ENCODE results near the gene FNIP1. TPM values are rescaled to one million over a fixed set of nuclear protein-coding genes. Genes with fewer than 3 reads are reported as not detected.
"Not testable (repeated sequence)": the region's sequence is repeated elsewhere in the genome, so short reads cannot be mapped to it uniquely, and the experiment has no call there.

FNIP1 gene
- total and polyA plus RNA-seq, 2 experiments from 2014 or later = 10.3 to 25.8 TPM

- in situ Hi-C loops (cut with MboI) = no loop called here
- no peak overlapping the region for H3K9ac ChIP-seq
- H3F3A ChIP-seq (ENCODE audit: insufficient read depth) = no peaks in the 10 kb centered on the region
- peaks cover 99% of the 10 kb centered on the region for H3K79me2 ChIP-seq (ENCODE audit: insufficient read depth)
- peaks cover 30% of the 10 kb centered on the region for H3K36me3 ChIP-seq (ENCODE audit: low read depth)
- no peaks in the 10 kb centered on the region for H3K27me3 ChIP-seq (replicated peaks; ENCODE audit: insufficient read depth)
- WGBS, 2 experiments (ENCODE audit: low coverage in 1 of 2, low lambda C conversion rate in 2 of 2, missing lambda C conversion rate in 2 of 2) = 96 to 100% methylated on average over 3 of the region's 3 CpGs
- TF ChIP-seq EZH2 (IDR thresholded peaks at IDR 0.05; ENCODE audit: insufficient read depth, poor library complexity, severe bottlenecking) = no peak
- TF ChIP-seq EZH2phosphoT487 (IDR thresholded peaks at IDR 0.05; ENCODE audit: insufficient read depth, low read depth) = no peak
- no peak for DNase-seq
- H3K9me3 ChIP-seq (ENCODE audit: low read depth) = no peaks in the 10 kb centered on the region
- H2AFZ ChIP-seq = no peak overlapping the region
- peaks cover 22% of the 10 kb centered on the region for H3K4me1 ChIP-seq (ENCODE audit: insufficient read depth)
- H3K4me2 ChIP-seq (ENCODE audit: unreplicated experiment) = no peak overlapping the region
- no peak overlapping the region for H3K27ac ChIP-seq
- no peak overlapping the region for H3K4me3 ChIP-seq
- no peaks in the 10 kb centered on the region for H4K20me1 ChIP-seq (ENCODE audit: insufficient read depth)
- H3K9me2 ChIP-seq (ENCODE audit: insufficient read depth) = no peaks in the 10 kb centered on the region
Measured at GRCh38 chr5:131745155-131745554, 51.7 kb downstream of the FNIP1 start.

DNA sequence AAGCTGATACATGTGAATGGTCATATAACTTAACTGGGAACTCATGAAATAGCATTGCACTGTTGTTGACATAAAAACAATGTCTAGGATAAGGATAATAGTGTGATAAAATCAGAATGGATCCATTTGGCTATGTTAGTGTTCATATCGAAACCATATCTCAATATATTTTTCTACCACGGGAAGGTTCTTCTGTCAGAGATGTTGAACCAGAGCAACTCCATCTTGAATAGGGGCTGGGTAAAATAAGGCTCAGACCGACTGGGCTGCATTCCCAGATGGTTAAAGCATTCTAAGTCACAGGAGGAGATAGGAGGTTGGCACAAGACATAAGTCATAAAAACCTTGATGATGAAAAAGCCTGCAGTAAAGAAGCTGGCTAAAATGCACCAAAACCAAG lies 56.3 kb downstream of the FNIP1 start:
- 97 to 100% methylated on average over 3 of the region's 3 CpGs for WGBS, 2 experiments (ENCODE audit: low coverage in 1 of 2, low lambda C conversion rate in 2 of 2, missing lambda C conversion rate in 2 of 2)
- H3K79me2 ChIP-seq (ENCODE audit: insufficient read depth) = peaks cover 99% of the 10 kb centered on the region
- in situ Hi-C loops (cut with MboI) = no loop called here

DNA sequence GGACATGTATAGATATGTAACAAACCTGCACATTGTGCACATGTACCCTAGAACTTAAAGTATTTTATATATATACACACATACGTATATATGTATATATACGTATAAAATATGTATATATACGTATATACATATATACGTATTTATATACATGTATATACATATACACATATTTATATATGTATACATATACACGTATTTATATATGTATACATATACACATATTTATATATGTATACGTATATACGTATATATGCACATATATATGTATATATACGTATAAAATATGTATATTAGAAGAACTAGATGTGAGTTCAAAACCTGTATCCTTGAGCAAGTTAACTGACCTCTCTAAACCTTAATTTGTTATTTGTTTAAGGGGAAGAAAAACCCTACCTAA lies 61.4 kb downstream of the FNIP1 start:
- DNase-seq = no peak
- H3F3A ChIP-seq (ENCODE audit: insufficient read depth) = no peaks in the 10 kb centered on the region
- no peak overlapping the region for H2AFZ ChIP-seq
- H3K9ac ChIP-seq = no peak overlapping the region
- H3K79me2 ChIP-seq (ENCODE audit: insufficient read depth) = peaks cover 79% of the 10 kb centered on the region
- H3K9me3 ChIP-seq (ENCODE audit: low read depth) = no peaks in the 10 kb centered on the region
- 95 to 100% methylated on average over 8 of the region's 8 CpGs for WGBS, 2 experiments (ENCODE audit: low coverage in 1 of 2, low lambda C conversion rate in 2 of 2, missing lambda C conversion rate in 2 of 2)
- H3K36me3 ChIP-seq (ENCODE audit: low read depth) = peaks cover 17% of the 10 kb centered on the region
- H4K20me1 ChIP-seq (ENCODE audit: insufficient read depth) = no peaks in the 10 kb centered on the region
- in situ Hi-C loops (cut with MboI) = no loop called here
- H3K27ac ChIP-seq = no peak overlapping the region
- H3K9me2 ChIP-seq (ENCODE audit: insufficient read depth) = no peaks in the 10 kb centered on the region
- H3K4me3 ChIP-seq = no peak overlapping the region
- H3K27me3 ChIP-seq (replicated peaks; ENCODE audit: insufficient read depth) = no peaks in the 10 kb centered on the region
- TF ChIP-seq EZH2 (IDR thresholded peaks at IDR 0.05; ENCODE audit: insufficient read depth, poor library complexity, severe bottlenecking) (no peak), EZH2phosphoT487 (IDR thresholded peaks at IDR 0.05; ENCODE audit: insufficient read depth, low read depth) (no peak)
- no peaks in the 10 kb centered on the region for H3K4me1 ChIP-seq (ENCODE audit: insufficient read depth)
- no peak overlapping the region for H3K4me2 ChIP-seq (ENCODE audit: unreplicated experiment)

More for the DNA sequence above, 56.3 kb downstream of the FNIP1 start:
- Histone ChIP-seq H2AFZ (no peak overlapping the region), H4K20me1 (ENCODE audit: insufficient read depth) (no peaks in the 10 kb centered on the region), H3K27ac (no peak overlapping the region), H3K4me2 (ENCODE audit: unreplicated experiment) (no peak overlapping the region), H3K27me3 (replicated peaks; ENCODE audit: insufficient read depth) (no peaks in the 10 kb centered on the region), H3K9me2 (ENCODE audit: insufficient read depth) (no peaks in the 10 kb centered on the region), H3K9me3 (ENCODE audit: low read depth) (no peaks in the 10 kb centered on the region), H3K4me1 (ENCODE audit: insufficient read depth) (no peaks in the 10 kb centered on the region), H3K9ac (no peak overlapping the region), H3F3A (ENCODE audit: insufficient read depth) (no peaks in the 10 kb centered on the region), H3K4me3 (no peak overlapping the region), H3K36me3 (ENCODE audit: low read depth) (peaks cover 39% of the 10 kb centered on the region)
- no peak for TF ChIP-seq EZH2phosphoT487 (IDR thresholded peaks at IDR 0.05; ENCODE audit: insufficient read depth, low read depth)
- no peak for TF ChIP-seq EZH2 (IDR thresholded peaks at IDR 0.05; ENCODE audit: insufficient read depth, poor library complexity, severe bottlenecking)
- no peak for DNase-seq

- not testable (repeated sequence) for DNase-seq
- peaks cover 16% of the 10 kb centered on the region for H3K36me3 ChIP-seq (ENCODE audit: low read depth)
- peaks cover 79% of the 10 kb centered on the region for H3K79me2 ChIP-seq (ENCODE audit: insufficient read depth)
Measured at GRCh38 chr5:131734939-131735338, 61.9 kb downstream of the FNIP1 start.

GRCh38 chr5:131729292-131729691 lies 67.5 kb downstream of the FNIP1 start:
- in situ Hi-C loops (cut with MboI); DNase-seq: not testable (repeated sequence)

More at GRCh38 chr5:131734939-131735338, 61.9 kb downstream of the FNIP1 start:
- H2AFZ ChIP-seq; H4K20me1 ChIP-seq (ENCODE audit: insufficient read depth); H3K27me3 ChIP-seq (replicated peaks; ENCODE audit: insufficient read depth); H3K4me1 ChIP-seq (ENCODE audit: insufficient read depth); H3K9me3 ChIP-seq (ENCODE audit: low read depth); H3K27ac ChIP-seq; in situ Hi-C loops (cut with MboI); H3K9ac ChIP-seq; H3K4me3 ChIP-seq; H3K4me2 ChIP-seq (ENCODE audit: unreplicated experiment); H3K9me2 ChIP-seq (ENCODE audit: insufficient read depth); H3F3A ChIP-seq (ENCODE audit: insufficient read depth): not testable (repeated sequence)
- 96 to 100% methylated on average over 5 to 6 of the region's 6 CpGs for WGBS, 2 experiments (ENCODE audit: low coverage in 1 of 2, low lambda C conversion rate in 2 of 2, missing lambda C conversion rate in 2 of 2)

GRCh38 chr5:131724089-131724488 lies 72.7 kb downstream of the FNIP1 start:
- H3K4me2 ChIP-seq (ENCODE audit: unreplicated experiment); H3K27me3 ChIP-seq (replicated peaks; ENCODE audit: insufficient read depth); H3K27ac ChIP-seq; H4K20me1 ChIP-seq (ENCODE audit: insufficient read depth); H3K4me3 ChIP-seq; H2AFZ ChIP-seq; in situ Hi-C loops (cut with MboI); H3F3A ChIP-seq (ENCODE audit: insufficient read depth); H3K9me3 ChIP-seq (ENCODE audit: low read depth); H3K4me1 ChIP-seq (ENCODE audit: insufficient read depth); H3K9me2 ChIP-seq (ENCODE audit: insufficient read depth); DNase-seq; H3K9ac ChIP-seq: not testable (repeated sequence)
- H3K36me3 ChIP-seq (ENCODE audit: low read depth) = peaks cover 15% of the 10 kb centered on the region
- H3K79me2 ChIP-seq (ENCODE audit: insufficient read depth) = peaks cover 31% of the 10 kb centered on the region

More at GRCh38 chr5:131729292-131729691, 67.5 kb downstream of the FNIP1 start:
- H3K4me3 ChIP-seq; H3K9ac ChIP-seq; H3F3A ChIP-seq (ENCODE audit: insufficient read depth); H3K27ac ChIP-seq; H3K4me2 ChIP-seq (ENCODE audit: unreplicated experiment); H3K9me3 ChIP-seq (ENCODE audit: low read depth); H3K27me3 ChIP-seq (replicated peaks; ENCODE audit: insufficient read depth); H2AFZ ChIP-seq; H3K4me1 ChIP-seq (ENCODE audit: insufficient read depth); H3K9me2 ChIP-seq (ENCODE audit: insufficient read depth); H4K20me1 ChIP-seq (ENCODE audit: insufficient read depth): not testable (repeated sequence)
- H3K79me2 ChIP-seq (ENCODE audit: insufficient read depth) = peaks cover 44% of the 10 kb centered on the region
- peaks cover 18% of the 10 kb centered on the region for H3K36me3 ChIP-seq (ENCODE audit: low read depth)
- WGBS, 2 experiments (ENCODE audit: low coverage in 1 of 2, low lambda C conversion rate in 2 of 2, missing lambda C conversion rate in 2 of 2) = 98 to 100% methylated on average over 4 of the region's 4 CpGs

Data from GM23248 (cell line).